Osteocyte (in vitro differentiated cells): Measurements from ENCODE around the gene CLCNKA. TPM values are rescaled to one million over a fixed set of nuclear protein-coding genes. Genes with fewer than 3 reads are reported as not detected.
A peak's percentile ranks its signal among the peaks of the same experiment; 100 is the strongest.

Source experiments
- DNase-seq: peaks from one replicate; pipeline ENCODE4 v3.0.0; 2021; ENCODE audit warnings: mixed read lengths; ENCODE audit not compliant: unreplicated experiment; ENCODE audit errors: extremely low spot score
- H3K27ac Mint-ChIP-seq: one replicate; pipeline ENCODE4 v1.8.0; 2021; ENCODE audit warnings: mild to moderate bottlenecking, mixed read lengths; ENCODE audit not compliant: unreplicated experiment
- H3K27me3 Mint-ChIP-seq: one replicate; pipeline ENCODE4 v1.8.0; 2021; ENCODE audit warnings: mixed read lengths; ENCODE audit not compliant: unreplicated experiment
- H3K36me3 Mint-ChIP-seq: one replicate; pipeline ENCODE4 v1.8.0; 2021; ENCODE audit warnings: mixed read lengths; ENCODE audit not compliant: unreplicated experiment
- H3K4me1 Mint-ChIP-seq: one replicate; pipeline ENCODE4 v1.8.0; 2021; ENCODE audit warnings: mixed read lengths; ENCODE audit not compliant: unreplicated experiment
- H3K4me3 Mint-ChIP-seq: one replicate; pipeline ENCODE4 v1.8.0; 2021; ENCODE audit warnings: mild to moderate bottlenecking, moderate library complexity, mixed read lengths; ENCODE audit not compliant: unreplicated experiment
- H3K9me3 Mint-ChIP-seq: one replicate; pipeline ENCODE4 v1.8.0; 2021; ENCODE audit warnings: mixed read lengths; ENCODE audit not compliant: unreplicated experiment
- total RNA-seq: library from RNA; stranded (reverse); gene quantifications from 2 replicates; pipeline ENCODE4 v1.2.1, GENCODE V29; 2021
- TF ChIP-seq, protein P1 (sequence below): fragments of 200-600 bp; sonication (generic); IDR thresholded peaks from 2 replicates; pipeline ENCODE4 v1.5.0; 2021; ENCODE audit warnings: antibody characterized with exemption, mild to moderate bottlenecking, moderate library complexity

The CLCNKA gene
- total RNA-seq, 1 donor from 2014 or later: not detected

DNA sequence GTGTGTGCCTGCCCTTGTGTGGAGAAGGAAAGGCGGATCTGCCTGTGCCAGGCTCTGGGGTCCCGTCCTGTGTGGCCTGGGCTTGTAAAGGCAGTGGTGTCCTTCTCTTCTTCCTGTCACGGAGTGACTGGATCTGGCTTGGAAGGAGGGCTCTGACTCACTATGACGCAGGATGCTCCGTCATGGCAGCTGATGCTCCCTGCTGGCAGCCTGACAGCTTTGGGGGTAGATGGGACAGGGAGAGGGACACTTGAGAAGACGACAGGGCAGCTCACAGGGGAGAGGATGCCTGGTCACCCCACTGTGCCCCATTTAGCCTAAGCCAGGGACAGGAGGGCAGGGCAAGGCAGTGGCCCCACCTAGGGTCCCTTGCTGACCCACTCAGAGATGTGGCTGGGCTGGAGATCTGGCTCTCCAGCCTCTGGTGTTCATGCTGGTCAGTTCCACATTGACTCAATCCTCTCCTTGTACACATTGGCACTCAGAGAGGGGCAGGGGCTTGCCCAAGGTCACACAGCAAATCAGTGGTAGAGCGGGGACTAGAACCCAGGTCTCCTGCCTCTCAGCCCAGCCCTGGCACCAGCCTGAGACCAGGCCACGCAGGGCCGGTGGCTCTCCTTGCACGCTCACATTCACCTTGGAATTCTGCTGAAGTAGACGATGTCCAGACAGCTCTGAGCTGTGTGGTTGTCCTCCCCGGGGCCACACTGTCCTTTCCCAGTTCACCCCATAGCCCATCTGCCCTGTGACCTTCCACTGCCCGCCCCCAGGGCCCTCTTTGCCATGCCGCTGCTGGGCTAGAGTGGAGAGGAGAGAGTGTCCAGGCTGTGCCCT, 54.4 kb downstream of the CLCNKA start:
- peaks cover 30% of the 10 kb centered on the region for H3K4me1 Mint-ChIP-seq
- no peak overlapping the region for H3K4me3 Mint-ChIP-seq
- DNase-seq: no peak
- H3K36me3 Mint-ChIP-seq: no peaks in the 10 kb centered on the region
- no peak overlapping the region for H3K27ac Mint-ChIP-seq
- no peaks in the 10 kb centered on the region for H3K9me3 Mint-ChIP-seq
- TF ChIP-seq, protein P1, sequence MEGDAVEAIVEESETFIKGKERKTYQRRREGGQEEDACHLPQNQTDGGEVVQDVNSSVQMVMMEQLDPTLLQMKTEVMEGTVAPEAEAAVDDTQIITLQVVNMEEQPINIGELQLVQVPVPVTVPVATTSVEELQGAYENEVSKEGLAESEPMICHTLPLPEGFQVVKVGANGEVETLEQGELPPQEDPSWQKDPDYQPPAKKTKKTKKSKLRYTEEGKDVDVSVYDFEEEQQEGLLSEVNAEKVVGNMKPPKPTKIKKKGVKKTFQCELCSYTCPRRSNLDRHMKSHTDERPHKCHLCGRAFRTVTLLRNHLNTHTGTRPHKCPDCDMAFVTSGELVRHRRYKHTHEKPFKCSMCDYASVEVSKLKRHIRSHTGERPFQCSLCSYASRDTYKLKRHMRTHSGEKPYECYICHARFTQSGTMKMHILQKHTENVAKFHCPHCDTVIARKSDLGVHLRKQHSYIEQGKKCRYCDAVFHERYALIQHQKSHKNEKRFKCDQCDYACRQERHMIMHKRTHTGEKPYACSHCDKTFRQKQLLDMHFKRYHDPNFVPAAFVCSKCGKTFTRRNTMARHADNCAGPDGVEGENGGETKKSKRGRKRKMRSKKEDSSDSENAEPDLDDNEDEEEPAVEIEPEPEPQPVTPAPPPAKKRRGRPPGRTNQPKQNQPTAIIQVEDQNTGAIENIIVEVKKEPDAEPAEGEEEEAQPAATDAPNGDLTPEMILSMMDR: no peak
- no peaks in the 10 kb centered on the region for H3K27me3 Mint-ChIP-seq

GRCh38 chr1:16076865-16077238, 55.0 kb downstream of the CLCNKA start:
- no peak for DNase-seq
- Mint-ChIP-seq H3K4me1 (peaks cover 30% of the 10 kb centered on the region), H3K36me3 (no peaks in the 10 kb centered on the region), H3K9me3 (no peaks in the 10 kb centered on the region), H3K27ac (no peak overlapping the region), H3K4me3 (no peak overlapping the region), H3K27me3 (no peaks in the 10 kb centered on the region)
- TF ChIP-seq, protein P1: no peak

- Mint-ChIP-seq H3K4me1 (peaks cover 33% of the 10 kb centered on the region), H3K27ac (peak overlapping the region; percentile 16), H3K4me3 (no peak overlapping the region), H3K36me3 (no peaks in the 10 kb centered on the region), H3K9me3 (no peaks in the 10 kb centered on the region), H3K27me3 (no peaks in the 10 kb centered on the region)
- TF ChIP-seq, protein P1: no peak
- DNase-seq: no peak
Observed at GRCh38 chr1:16077406-16078245, 55.8 kb downstream of the CLCNKA start.

- Mint-ChIP-seq H3K4me3 (no peak overlapping the region), H3K9me3 (no peaks in the 10 kb centered on the region), H3K4me1 (peaks cover 38% of the 10 kb centered on the region), H3K36me3 (no peaks in the 10 kb centered on the region), H3K27me3 (no peaks in the 10 kb centered on the region), H3K27ac (no peak overlapping the region)
- peak; percentile 92 for DNase-seq
- TF ChIP-seq, protein P1: peak; percentile 94
Observed at GRCh38 chr1:16078925-16079656, 57.3 kb downstream of the CLCNKA start.
